HG02970 (cell line): Measurements from ENCODE around the gene CFAP141.
"Not testable (repeated sequence)": the region's sequence is repeated elsewhere in the genome, so short reads cannot be mapped to it uniquely, and the experiment has no call there.

Source experiments
- ATAC-seq: cut with Tn5 transposase; IDR thresholded peaks from one replicate; pipeline ENCODE4 v1.9.1; 2021; ENCODE audit warnings: mild to moderate bottlenecking, moderate library complexity, moderate number of reproducible peaks; ENCODE audit not compliant: unreplicated experiment, low FRiP score

Gene CFAP141

DNA sequence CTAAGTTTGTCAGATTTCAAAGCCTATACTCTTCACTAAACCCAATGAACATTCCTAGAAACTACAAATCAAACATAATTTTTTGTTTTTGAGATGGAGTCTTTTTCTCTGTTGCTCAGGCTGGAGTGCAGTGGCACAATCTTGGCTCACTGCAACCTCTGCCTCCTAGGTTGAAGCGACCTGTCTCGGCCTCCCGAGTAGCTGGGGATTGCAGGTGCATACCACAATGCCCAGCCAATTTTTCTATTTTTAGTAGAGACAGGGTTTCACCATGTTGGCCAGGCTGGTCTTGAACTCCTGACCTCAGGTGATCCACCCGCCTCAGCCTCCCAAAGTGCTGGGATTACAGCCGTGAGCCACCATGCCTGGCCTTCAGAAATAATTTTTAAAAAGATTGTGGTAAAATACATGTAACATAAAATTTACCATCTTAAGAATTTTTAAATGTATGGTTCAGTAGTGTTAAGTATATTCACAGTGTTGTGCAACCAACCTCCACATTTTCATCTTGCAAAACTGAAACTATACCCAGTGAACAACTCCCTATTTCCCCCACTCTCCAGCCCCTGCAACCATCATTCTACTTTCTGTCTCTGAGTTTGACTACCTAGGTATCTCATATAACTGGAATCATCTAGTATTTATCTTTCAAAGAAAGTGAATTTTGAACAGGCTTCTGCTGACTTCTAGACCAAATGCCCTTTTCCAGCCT is 2.7 kb upstream of the CFAP141 start:
- ATAC-seq, result no peak

DNA sequence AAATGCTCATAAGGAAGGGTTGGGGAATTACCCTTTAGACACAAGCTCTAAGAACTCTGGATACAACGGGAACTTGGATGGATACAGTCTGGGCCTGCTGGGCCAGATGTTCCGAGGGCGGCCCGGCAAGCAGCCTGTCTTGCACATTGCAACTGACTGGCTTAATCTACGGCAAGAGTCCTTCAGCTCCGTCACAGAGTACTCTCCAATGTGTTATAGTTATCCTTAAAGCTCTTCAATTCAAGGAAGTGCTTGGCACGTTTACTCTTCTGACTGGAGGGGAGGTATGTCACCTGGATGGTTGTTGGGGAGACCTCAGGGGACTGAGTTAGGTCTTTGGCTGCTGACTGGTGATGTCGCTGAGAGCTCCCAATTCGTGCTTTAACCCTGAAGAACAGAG is 1.1 kb upstream of the CFAP141 start:
- no peak for ATAC-seq

DNA sequence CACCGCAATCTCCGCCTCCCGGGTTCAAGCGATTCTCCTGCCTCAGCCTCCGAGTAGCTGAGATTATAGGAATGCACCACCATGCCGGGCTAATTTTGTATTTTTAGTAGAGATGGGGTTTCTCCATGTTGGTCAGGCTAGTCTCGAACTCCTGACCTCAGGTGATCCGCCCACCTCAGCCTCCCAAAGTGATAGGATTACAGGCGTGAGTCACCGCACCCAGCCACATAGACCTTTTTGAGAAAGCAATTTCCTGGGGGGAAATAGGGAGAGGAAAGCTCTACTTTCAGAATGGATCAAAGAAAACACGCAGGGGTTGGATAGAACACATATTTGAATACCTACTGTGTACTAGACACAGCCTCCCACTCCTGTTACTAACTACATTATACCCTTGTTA is 355 bp downstream of the CFAP141 start:
- not testable (repeated sequence) for ATAC-seq

DNA sequence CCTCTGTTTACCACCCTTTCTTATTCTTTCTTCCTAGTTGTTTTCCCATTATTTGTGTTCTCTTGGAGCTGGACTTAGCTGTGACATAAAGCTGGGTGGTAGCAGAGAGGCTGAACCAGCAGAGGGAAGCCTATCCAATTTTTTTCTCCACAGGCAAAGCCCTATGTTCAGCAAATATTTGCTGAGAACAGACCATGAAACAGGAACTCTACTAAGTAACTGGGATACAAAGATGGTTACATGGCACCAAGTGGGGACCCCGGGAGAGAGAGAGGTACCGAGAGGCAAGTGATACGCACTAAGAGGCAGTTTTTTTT is 6.6 kb downstream of the CFAP141 start:
- ATAC-seq, result no peak

DNA sequence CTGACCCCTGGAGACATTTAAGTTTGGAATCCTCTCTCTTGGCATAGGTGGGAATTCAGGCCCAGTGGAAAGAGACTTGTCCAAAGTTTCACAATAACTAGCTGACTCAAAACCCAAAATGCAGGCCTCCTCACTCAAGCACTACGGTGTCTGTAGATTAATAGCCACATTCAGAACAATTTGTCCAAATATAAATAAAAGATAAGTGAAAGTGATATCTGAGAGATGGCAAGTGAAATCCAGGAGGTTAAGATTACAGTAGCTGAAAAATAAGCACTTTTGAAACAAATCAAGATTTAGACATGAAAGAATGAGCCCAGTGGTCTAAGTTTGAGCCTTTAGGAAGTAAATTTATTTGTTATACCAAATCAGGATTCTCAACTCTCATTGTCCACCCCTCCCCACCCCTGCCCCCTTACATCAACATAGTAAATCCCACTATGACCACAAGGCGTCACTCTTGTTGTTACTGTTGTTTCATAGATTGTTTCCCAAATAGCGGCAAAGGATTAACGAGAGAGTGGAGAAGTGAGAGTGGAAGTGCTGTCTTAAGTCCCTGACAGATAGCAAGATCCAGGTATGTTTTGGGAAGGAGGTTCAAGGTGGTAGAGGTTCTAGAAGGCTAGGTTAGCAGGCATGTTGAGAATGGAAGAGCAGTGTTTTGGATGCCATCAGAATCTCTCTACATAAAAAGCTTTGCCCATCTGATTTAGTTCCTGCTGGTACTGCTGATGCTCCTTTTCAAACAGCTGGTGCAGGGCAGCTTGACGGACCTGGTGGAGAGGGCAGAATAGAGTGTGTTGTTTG is 7.2 kb downstream of the CFAP141 start:
- no peak for ATAC-seq

DNA sequence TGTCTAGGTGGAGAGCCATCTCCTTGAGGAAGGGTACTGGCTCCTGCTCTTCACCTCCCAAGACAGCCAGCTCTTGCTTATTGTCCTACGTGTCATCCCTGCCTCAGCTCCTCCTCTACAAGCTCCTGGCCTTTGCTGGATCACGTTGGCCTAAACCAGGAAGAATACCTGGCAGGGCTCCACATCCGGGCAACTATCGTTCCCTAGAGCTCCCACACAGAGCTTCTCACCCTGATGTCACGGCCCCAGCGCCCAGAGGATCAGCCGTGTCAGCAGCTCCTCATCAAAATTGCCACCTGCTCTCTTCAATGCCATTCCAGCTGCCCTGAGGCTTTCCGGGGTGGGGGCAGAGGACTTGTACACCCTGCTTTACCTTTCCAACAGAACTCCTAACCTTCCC is 12.3 kb downstream of the CFAP141 start:
- ATAC-seq, result no peak

DNA sequence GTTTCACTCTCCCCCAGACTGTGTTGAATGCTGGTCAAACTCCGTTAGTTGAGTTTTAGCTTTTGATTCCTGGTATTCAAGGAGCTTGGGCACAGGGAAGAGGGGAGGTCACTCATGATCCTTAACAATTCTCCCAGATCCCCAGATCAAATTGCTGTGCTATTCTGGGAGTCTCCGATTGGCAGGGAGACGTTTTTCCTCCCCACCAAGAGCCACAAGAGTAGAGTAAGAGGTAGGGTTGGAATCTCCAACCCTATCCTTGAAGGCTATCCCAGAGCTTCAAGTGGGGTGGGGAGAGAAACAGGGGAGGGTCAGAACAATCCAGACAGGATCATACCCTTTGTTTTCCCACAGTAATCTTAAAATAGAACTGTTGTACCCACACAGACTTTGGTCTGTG is 13.7 kb downstream of the CFAP141 start:
- ATAC-seq, result no peak

DNA sequence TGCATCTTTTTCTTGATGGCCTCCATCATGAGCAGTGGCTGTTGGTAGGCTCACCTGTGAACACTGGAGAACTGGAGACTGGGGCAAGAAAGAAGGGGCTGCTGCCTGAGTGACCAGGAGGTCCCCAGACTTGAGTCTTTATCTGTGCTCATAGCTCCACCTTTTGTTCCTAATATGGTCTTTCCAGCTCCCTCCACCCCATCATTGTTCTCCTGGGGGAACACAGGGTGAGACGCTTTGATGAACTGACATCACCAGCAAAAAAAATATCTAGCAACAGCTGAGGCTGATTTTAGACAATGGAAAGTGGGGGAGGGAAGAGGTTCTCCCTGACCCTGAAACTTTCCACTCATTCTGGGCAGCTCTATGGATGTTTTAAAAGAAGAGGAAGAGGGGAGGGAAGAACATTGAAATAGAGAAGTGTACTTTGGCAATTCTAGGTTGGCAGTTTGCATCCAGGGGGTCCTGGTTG is 14.1 kb downstream of the CFAP141 start, which contains the start of gene TPM3:
Gene TPM3, minus strand, starts transcription at position 111 of the 472 bp plus-strand sequence. Its CDS starts 82 bp downstream, at position 29.
- ATAC-seq, result no peak

DNA sequence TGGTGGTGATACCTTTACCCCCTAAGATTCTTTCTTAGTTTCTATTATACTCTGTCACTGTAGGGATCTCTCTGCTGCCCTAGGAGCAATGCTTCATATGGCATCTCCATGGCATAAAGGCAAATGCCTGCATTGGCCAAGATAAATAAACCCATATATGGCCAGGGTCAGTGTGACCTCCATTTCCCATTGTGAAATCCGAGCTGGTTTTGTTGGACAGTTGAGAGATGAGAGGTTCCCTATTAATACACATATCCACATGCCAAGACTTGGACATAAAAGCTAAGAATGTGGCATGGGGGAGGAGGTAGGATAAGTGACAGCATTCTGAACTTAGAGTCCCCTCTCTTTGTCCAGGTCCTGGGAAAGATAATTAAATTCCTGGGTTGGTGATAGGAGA is 15.6 kb downstream of the CFAP141 start:
- ATAC-seq, result no peak

DNA sequence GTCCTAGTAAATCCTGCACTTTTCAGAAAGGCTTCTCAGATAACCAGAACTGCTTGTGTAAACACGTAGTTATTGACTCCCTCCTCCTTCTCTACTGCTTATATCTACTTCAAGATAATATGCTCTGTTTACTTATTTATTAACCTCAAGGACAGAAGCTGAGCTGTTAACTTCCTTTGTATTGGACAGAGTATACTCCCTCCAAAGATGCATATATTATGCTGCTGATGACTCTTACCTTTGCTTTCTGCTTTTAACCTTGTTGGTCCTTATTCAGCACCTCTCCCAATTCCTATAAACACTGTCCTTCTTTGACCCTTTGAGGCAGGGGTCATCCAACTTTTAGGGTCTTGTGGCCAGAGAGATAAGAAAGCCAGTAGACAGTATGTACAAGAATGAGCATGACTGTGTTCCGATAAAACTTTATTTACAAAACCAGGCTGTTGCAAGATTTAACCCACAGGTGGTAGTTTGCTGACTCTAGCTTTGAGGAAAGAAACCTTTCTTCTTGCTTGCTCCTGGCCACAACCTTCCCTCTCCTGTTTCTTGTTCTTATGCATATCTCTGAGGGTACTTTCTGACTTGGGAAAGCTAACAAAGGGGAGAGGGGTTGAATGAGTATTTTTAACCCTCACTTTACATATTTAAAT is 19.2 kb downstream of the CFAP141 start:
- no peak for ATAC-seq

DNA sequence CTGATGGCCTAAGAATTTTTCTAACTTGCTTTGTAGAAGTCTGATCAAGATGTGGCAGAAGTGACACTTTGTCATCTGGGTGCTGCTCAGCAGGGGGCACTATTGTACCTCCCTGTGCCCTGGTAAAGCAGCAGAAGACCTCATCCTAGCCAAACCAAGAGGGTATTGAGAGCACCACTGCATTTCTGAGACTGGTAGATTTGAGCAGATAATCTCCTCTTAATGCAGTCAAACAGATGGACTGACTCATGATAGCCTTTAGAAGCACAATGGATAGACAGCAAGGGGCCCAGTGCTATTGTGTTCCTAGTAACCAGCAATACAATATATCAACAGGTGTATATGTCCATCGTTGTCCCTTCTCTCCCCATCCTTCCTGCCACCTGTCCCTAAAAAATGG is 20.0 kb downstream of the CFAP141 start:
- no peak for ATAC-seq

DNA sequence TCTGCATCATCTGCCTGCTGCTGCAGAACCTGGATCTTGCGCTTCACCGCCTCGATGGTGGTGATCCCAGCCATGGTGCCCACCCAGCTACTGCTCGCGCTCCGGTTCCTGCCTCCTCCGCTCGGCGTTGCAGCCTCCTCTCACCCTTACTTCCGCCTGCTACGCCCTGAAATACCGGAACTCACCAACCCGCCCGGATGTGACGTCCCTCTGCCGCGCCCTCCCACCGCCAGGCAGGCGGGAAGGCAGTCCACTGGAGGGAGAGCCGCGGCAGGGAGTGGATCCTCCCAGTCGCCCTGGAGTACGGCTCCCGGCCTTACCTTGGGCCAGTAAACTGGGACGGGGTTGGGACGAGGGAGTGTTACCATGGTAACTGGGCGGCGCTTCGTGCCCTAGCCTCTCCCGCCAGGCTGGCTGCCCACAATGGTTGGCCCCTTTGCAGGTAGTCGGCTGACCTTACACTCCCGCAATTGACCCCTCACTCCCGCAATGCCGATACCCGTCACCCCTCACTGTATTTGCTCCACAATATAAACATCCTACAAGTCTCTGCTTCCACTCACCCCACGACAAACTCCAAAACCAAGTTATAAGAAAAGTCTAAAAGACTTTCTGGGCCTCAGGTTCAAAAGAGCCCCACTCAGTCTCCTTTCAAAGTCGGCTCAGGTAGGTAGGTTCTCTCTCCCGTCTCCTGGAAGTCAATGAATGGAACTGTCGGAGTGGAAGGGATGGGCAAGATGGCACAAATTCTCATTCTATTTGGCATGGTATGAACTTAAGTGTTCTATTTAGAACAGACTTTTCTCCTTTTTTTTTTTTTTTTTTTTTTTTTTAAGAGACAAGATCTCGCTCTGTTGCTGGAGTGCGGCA is 22.9 kb downstream of the CFAP141 start:
- ATAC-seq, result peak; percentile 66

DNA sequence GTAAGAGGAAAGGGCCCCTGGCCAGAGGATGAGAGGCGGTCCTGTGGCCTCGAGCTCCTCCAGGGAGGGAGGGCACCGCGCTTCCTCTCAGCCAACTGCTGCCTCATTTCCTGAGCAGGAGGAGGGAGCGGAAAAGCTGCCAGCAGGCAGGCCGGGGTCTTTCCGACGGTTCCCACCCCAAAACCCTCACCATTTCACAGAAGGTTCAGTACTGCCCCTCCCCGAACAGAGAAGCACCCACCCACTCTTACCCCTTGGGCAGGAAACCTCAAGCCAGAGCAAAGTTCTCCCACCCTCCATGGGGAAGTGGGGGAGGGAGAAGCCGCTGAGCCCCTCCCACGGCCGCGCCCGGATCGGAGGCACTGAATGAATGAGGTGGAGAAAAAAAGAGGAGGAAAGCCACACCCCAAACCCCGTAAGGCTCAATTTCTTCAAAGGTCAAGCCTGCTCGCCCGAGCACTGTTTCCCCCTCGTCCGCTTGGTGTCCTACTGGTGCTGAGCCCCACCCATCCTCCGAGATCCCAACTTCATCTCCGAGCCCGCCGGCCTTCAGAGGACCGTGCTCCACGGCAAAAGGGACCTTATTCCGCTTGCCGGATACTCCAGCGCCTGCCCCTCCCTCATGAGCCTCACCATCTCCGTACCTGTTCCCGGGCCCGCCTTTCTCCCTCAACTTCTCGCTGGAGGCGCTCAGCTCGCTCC is 23.6 kb downstream of the CFAP141 start:
- ATAC-seq, result no peak

DNA sequence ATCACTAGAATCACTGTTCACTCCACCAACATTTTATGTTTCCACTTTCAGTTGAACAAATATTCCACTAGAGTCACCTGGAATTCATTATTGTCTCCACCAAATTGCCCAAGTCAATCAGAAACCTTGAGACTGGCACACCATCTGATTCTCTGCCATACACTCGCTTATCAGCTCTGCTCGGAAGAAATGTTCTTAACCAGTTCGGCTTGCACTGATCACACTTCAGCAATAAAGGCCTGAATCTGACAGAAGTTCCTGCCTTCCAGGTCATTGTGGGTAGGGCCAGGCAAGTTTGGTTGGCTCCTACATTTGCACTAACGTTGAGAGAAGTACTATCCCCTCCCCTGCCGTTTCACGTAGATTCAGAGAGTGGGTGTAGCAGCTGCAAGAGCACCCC is 24.2 kb downstream of the CFAP141 start:
- ATAC-seq, result no peak

DNA sequence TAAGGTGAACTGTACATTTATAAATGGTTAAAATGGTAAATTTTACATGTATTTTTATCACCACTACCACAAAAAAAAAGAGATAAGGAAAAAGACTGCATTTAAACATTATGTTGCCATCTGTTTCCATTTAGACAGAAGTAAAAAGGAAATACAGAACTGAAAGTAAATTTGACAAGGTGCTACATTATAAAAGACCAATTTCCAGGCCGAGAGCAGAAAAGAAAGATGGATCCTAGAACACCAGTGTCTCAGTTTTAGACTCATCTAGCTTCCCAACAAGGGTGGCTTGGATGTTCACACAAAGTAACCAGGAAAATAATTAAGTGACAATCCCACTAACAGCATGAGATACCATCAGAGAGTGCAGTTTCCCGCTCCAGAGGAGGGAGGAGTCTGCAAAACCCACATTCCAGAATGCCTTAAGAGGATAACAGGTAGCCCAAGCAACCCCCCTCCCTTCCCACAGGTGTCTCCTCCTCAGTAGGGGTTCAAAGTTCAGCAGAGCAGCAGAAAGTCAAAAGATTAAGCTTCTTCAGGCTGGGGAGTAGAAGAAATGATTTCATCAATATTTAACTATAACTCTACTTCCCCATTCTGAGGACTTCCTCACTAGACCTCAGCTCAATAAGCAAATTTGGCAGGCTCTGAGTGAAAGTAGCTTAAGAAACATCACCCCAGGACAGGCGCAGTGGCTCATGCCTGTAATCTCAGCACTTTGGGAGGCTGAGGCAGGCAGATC is 26.0 kb downstream of the CFAP141 start:
- no peak for ATAC-seq

DNA sequence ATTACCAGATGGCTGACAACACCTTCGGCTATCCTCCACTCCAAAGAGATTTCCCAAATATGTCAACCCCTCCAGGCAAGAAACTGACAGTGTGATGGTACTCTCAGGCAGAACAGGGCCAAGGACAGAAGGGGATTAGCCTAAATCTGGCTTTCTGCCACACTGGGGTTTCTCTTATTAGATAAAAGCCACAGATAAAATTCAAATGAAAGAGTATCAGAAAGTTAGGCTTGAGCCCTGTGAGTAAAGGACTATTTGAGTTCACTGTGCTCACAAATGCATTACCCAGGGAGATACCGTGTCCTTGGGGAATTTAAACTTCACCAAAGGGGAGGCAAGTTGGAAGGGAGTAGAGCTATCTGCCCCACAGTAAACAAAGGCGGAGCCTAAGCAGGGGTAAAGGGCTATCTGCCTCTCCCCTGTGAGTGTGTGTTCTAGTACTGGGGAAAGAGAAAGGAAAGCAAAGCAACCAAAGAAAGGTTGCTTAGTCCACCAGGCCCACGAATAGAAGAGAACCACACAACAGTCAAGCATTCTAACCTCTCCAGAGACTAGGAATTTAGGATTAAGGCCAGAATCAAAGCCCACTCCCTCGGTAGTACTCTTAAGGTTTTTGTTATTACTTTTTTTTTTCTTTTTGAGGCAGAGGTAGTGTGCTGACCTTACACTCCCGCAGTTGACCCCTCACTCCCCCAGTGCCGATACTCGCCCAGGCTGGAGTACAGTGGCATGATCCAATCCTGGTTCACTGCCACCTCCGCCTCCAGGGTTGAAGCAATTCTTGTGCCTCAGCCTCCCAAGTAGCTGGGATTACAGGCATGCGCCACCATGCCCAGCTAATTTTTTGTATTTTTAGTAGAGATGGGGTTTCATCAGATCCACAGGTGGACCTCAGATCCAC is 27.0 kb downstream of the CFAP141 start:
- no peak for ATAC-seq

DNA sequence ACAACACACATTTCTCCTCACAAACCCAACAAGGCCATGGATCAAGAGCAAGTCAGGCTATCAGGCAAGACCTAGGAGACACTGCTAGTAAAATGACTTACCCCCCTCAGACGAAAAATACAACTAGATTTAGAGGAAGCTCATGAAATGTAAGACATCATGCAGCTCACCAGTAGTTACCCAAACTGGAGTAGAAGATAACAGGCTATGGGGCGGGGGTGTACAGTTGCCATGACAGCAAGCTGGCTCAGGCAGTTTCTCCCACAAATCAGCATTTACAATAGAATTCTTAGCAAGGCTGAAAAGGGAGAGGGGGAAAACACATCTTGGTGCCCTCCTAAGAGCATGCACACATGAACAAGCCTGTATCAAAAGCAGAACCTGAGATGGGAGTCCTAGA is 28.1 kb downstream of the CFAP141 start:
- ATAC-seq, result no peak

DNA sequence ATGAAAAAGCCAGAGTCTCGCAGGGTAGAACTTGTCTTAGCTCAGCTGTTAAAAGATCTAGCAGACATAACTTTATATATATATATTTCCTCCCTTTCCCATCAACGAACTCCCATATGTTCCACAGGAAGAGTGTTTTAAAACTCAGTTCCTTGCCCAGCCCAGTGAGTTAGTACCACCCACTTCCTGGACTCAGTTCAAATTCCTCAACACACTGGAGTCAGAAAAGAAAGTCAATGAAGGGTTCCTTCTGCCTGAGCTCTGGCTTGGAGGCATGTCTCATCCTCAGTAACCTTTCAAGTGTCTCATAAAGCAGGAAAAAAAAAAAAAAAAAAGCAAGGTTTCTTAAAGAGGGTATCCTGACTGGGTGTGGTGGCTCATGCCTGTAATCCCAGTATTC is 29.8 kb downstream of the CFAP141 start:
- ATAC-seq, result no peak
